BLaER1 treated with 17β-estradiol and CSF1 and Interleukin-3, amounts not matched to agents 10 nM and 100 nM (cell line): ENCODE data around the gene ACTR3.
A peak's percentile ranks its signal among the peaks of the same experiment; 100 is the strongest.

Experiments used
- H3K27ac ChIP-seq, 11 experiments: shearing (Covaris generic); formaldehyde crosslinking; 2 replicates each; pipeline ENCODE4 v1.8.1; 2022
- H3K27me3 ChIP-seq, 11 experiments: shearing (Covaris generic); formaldehyde crosslinking; 2 replicates each; pipeline ENCODE4 v1.8.1; 2022
- H3K36me3 ChIP-seq, 11 experiments: shearing (Covaris generic); formaldehyde crosslinking; 2 replicates each; pipeline ENCODE4 v1.8.1; 2022
- H3K4me1 ChIP-seq, 10 experiments: shearing (Covaris generic); formaldehyde crosslinking; 2 replicates each; pipeline ENCODE4 v1.8.1; 2022
- H3K4me2 ChIP-seq, 11 experiments: shearing (Covaris generic); formaldehyde crosslinking; 2 replicates each; pipeline ENCODE4 v1.8.1; 2022
- H3K4me3 ChIP-seq, 10 experiments: shearing (Covaris generic); formaldehyde crosslinking; 2 replicates each; pipeline ENCODE4 v1.8.1; 2022
- H3K9ac ChIP-seq, 11 experiments: shearing (Covaris generic); formaldehyde crosslinking; 2 replicates each; pipeline ENCODE4 v1.8.1; 2022
- H3K9me3 ChIP-seq, 11 experiments: shearing (Covaris generic); formaldehyde crosslinking; replicated peaks in 1 of 11; 2 replicates each; pipeline ENCODE4 v1.8.1; 2022
- H4K20me1 ChIP-seq, 11 experiments: shearing (Covaris generic); formaldehyde crosslinking; 2 replicates each; pipeline ENCODE4 v1.8.1; 2022
- Cebpa-rat ChIP-seq, 11 experiments: shearing (Covaris generic); IDR thresholded peaks; 2 replicates each; pipeline ENCODE4 v1.8.1; 2022

The ACTR3 gene

DNA sequence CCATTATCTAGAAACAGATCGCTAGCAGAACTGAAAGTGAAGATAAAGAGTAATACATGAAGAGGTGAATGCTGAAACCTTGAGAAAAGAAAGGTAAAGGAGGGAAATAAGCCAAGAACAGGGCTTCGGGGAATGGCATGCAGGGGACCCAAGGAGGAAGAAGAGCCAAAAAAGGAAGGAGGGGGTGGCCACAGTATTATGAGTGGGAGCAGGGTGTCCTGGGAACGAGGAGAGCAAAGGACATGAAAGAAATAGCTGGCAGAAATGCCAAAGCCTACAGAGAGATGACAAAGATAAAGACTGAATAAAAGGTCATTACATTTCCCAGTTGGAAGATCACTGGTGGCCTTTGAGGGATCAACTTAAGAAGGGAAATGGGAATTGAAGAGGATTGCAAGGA, 82.9 kb downstream of the ACTR3 start:
- Histone ChIP-seq H3K27me3 (no peaks in the 10 kb centered on the region), H3K4me1 (peaks cover 14 to 35% (median 19%) of the 10 kb centered on the region in 10 experiments), H3K4me3 (no peak overlapping the region), H3K36me3 (peaks cover 0 to 74% (median 0%) of the 10 kb centered on the region in 11 experiments; a peak in 7 of 22 replicates), H3K27ac (no peak overlapping the region), H3K4me2 (no peak overlapping the region), H3K9ac (no peak overlapping the region), H3K9me3 (no peaks in the 10 kb centered on the region), H4K20me1 (peaks cover 0 to 27% (median 0%) of the 10 kb centered on the region in 11 experiments; a peak in 4 of 22 replicates)
- no peak for TF ChIP-seq Cebpa-rat (IDR thresholded peaks at IDR 0.05)

- TF ChIP-seq Cebpa-rat (IDR thresholded peaks at IDR 0.05), result no peak
- no peak overlapping the region for H3K27ac ChIP-seq
- no peak overlapping the region for H3K4me3 ChIP-seq
- peaks cover 0 to 4% (median 1%) of the 10 kb centered on the region in 11 experiments; a peak in 13 of 22 replicates for H3K9me3 ChIP-seq
- H3K27me3 ChIP-seq, result no peaks in the 10 kb centered on the region
- H3K36me3 ChIP-seq, result peaks cover 0 to 68% (median 0%) of the 10 kb centered on the region in 11 experiments; a peak in 7 of 22 replicates
- no peak overlapping the region for H3K9ac ChIP-seq
- peaks cover 14 to 40% (median 26%) of the 10 kb centered on the region in 10 experiments for H3K4me1 ChIP-seq
- H3K4me2 ChIP-seq, result no peak overlapping the region
- peaks cover 0 to 19% (median 0%) of the 10 kb centered on the region in 11 experiments; a peak in 4 of 22 replicates for H4K20me1 ChIP-seq
Measured at GRCh38 chr2:113973810-113974209, 83.9 kb downstream of the ACTR3 start.

GRCh38 chr2:113974727-113975126, 84.8 kb downstream of the ACTR3 start:
- TF ChIP-seq Cebpa-rat (IDR thresholded peaks at IDR 0.05), result no peak
- H3K36me3 ChIP-seq, result peaks cover 0 to 71% (median 2%) of the 10 kb centered on the region in 11 experiments; a peak in 9 of 22 replicates
- H3K27me3 ChIP-seq, result no peaks in the 10 kb centered on the region

DNA sequence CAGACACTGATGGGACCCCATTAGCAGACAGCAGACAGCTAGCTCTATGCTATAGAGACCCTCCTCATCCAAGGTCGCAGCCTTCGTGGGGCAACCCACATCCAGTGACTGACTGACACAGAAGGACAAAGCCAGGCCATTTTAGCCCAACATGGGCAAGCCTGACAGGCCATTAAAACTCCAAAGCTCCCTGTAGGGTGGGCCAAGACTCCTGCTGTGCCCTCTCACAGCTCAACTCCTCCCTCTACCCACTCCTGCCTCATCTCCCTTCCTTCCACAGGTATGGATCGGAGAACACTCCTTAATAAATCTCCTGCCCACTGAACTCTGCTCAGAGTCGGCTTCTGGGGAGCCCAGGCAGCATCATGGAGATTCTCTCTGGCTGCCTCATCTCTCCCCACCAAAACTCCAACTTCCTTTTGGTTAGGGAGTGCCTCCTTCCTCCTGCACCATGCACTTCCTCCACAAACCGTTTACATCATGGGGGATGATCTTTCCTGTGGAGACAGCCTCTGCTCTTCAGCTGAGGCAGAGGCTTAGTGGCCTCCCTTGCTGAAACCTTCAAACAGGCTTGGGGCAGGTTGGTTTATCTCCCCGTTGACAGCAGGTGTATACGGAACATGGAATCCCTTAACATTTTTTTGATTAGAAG, 86.5 kb downstream of the ACTR3 start:
- peak overlapping the region; percentile 43 to 76 (median 64) for H3K4me2 ChIP-seq
- H3K9ac ChIP-seq, result no peak overlapping the region
- H3K36me3 ChIP-seq, result peaks cover 0 to 63% (median 5%) of the 10 kb centered on the region in 11 experiments; a peak in 9 of 22 replicates
- peak overlapping the region in 8 of 11 experiments; percentile 3 to 54 (median 30); a peak in 11 of 22 replicates for H3K27ac ChIP-seq
- H3K27me3 ChIP-seq, result no peaks in the 10 kb centered on the region
- H3K9me3 ChIP-seq, result peaks cover 14 to 18% (median 15%) of the 10 kb centered on the region in 11 experiments
- H4K20me1 ChIP-seq, result peaks cover 0 to 12% (median 0%) of the 10 kb centered on the region in 11 experiments; a peak in 2 of 22 replicates
- no peak overlapping the region for H3K4me3 ChIP-seq
- H3K4me1 ChIP-seq, result peaks cover 14 to 40% (median 26%) of the 10 kb centered on the region in 10 experiments
- no peak for TF ChIP-seq Cebpa-rat (IDR thresholded peaks at IDR 0.05)

More at GRCh38 chr2:113974727-113975126, 84.8 kb downstream of the ACTR3 start:
- Histone ChIP-seq H3K27ac (no peak overlapping the region), H3K4me1 (peaks cover 14 to 40% (median 26%) of the 10 kb centered on the region in 10 experiments), H3K9me3 (peaks cover 8 to 13% (median 11%) of the 10 kb centered on the region in 11 experiments), H3K4me2 (no peak overlapping the region), H3K4me3 (no peak overlapping the region), H4K20me1 (peaks cover 0 to 12% (median 0%) of the 10 kb centered on the region in 11 experiments; a peak in 2 of 22 replicates), H3K9ac (no peak overlapping the region)

DNA sequence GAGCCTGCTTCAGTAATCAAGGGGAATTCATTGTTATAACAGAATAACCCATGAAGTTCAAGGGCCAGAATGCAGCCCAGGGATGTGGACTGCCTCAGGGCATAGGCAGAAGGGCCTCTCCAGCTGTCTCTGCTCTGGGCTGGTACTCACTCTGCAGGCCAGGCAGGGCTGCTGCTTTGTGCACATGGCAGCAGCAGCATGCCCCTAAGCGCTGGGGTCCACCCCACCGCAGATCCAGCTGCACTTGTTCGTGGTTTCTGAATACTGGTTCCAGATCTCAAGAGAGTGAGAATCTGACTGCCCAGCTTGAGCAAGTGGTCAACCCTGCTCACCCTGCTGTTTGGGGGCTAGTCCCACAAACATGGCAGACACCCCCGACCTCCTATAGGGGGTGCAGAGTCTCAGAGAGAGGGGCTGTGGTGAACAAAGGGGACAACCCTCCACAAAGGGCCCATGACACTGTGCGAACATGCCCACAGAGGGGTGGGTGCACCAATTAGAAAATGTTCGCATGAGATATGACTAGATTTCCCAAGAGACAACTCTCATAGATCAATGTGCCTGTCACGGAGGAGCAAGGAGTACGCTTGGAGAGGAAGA, 87.3 kb downstream of the ACTR3 start:
- no peak overlapping the region for H3K9ac ChIP-seq
- H3K4me1 ChIP-seq, result peaks cover 14 to 38% (median 26%) of the 10 kb centered on the region in 10 experiments
- peaks cover 0 to 61% (median 5%) of the 10 kb centered on the region in 11 experiments; a peak in 9 of 22 replicates for H3K36me3 ChIP-seq
- peaks cover 0 to 8% (median 0%) of the 10 kb centered on the region in 11 experiments; a peak in 1 of 22 replicates for H4K20me1 ChIP-seq
- H3K9me3 ChIP-seq, result peaks cover 14 to 18% (median 15%) of the 10 kb centered on the region in 11 experiments
- TF ChIP-seq Cebpa-rat (IDR thresholded peaks at IDR 0.05), result no peak
- H3K27me3 ChIP-seq, result no peaks in the 10 kb centered on the region
- peak overlapping the region in 2 of 11 experiments; percentile 3 to 7; a peak in 1 of 22 replicates for H3K27ac ChIP-seq
- no peak overlapping the region for H3K4me3 ChIP-seq
- peak overlapping the region; percentile 43 to 76 (median 64); a peak in 20 of 22 replicates for H3K4me2 ChIP-seq

- TF ChIP-seq Cebpa-rat (IDR thresholded peaks at IDR 0.05), result no peak
- H3K36me3 ChIP-seq, result peaks cover 0 to 61% (median 5%) of the 10 kb centered on the region in 11 experiments; a peak in 9 of 22 replicates
- H3K4me2 ChIP-seq, result peak overlapping the region in 5 of 11 experiments; percentile 11 to 76 (median 64); a peak in 5 of 22 replicates
- H4K20me1 ChIP-seq, result peaks cover 0 to under 1% (median 0%) of the 10 kb centered on the region in 11 experiments; a peak in 1 of 22 replicates
- H3K9ac ChIP-seq, result no peak overlapping the region
- H3K9me3 ChIP-seq, result peaks cover 14 to 18% (median 15%) of the 10 kb centered on the region in 11 experiments
- H3K27ac ChIP-seq, result peak overlapping the region in 2 of 11 experiments; percentile 7 to 14; a peak in 2 of 22 replicates
- H3K27me3 ChIP-seq, result no peaks in the 10 kb centered on the region
- no peak overlapping the region for H3K4me3 ChIP-seq
- peaks cover 14 to 31% (median 26%) of the 10 kb centered on the region in 10 experiments for H3K4me1 ChIP-seq
Measured at GRCh38 chr2:113977660-113978523, 88.0 kb downstream of the ACTR3 start.

- Histone ChIP-seq H4K20me1 (no peaks in the 10 kb centered on the region; a peak in 1 of 22 replicates), H3K4me1 (peaks cover 14 to 31% (median 26%) of the 10 kb centered on the region in 10 experiments), H3K27me3 (no peaks in the 10 kb centered on the region), H3K4me2 (no peak overlapping the region), H3K9ac (no peak overlapping the region), H3K36me3 (peaks cover 0 to 61% (median 5%) of the 10 kb centered on the region in 11 experiments; a peak in 9 of 22 replicates), H3K4me3 (no peak overlapping the region), H3K9me3 (peaks cover 14 to 18% (median 15%) of the 10 kb centered on the region in 11 experiments), H3K27ac (peak overlapping the region in 1 of 11 experiments; percentile 14; a peak in 1 of 22 replicates)
- TF ChIP-seq Cebpa-rat (IDR thresholded peaks at IDR 0.05), result no peak
Measured at GRCh38 chr2:113978524-113979190, 88.8 kb downstream of the ACTR3 start.
